ENCODE results near the gene APBA2.

DNA sequence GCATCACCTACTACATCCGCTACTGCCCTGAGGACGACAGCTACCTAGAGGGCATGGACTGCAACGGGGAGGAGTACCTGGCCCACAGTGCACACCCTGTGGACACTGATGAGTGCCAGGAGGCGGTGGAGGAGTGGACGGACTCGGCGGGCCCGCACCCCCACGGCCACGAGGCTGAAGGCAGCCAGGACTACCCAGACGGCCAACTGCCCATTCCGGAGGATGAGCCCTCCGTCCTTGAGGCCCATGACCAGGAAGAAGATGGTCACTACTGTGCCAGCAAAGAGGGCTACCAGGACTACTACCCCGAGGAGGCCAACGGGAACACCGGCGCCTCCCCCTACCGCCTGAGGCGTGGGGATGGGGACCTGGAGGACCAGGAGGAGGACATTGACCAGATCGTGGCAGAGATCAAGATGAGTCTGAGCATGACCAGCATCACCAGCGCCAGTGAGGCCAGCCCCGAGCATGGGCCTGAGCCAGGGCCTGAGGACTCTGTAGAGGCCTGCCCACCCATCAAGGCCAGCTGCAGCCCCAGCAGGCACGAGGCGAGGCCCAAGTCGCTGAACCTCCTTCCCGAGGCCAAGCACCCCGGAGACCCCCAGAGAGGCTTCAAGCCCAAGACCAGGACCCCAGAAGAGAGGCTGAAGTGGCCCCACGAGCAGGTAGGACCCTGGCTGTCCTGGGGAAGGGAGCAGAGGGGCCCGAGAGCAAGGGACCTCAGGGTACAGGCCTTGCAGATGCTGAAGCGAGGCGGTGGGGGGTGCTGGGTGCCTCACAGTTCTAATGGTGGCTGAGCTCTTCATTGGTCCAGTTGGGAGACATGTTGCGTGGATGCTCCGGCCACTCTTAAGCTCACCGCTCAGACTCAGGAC, 168.6 kb downstream of the APBA2 start:
- TF ChIP-seq POLR2A (IDR thresholded peaks at IDR 0.05; ENCODE audit: low read length) (no peak), KDM1A (IDR thresholded peaks at IDR 0.05; ENCODE audit: low read depth) (no peak), RAD21 (conservative IDR thresholded peaks at IDR 0.05 in 1 of 2, IDR thresholded peaks at IDR 0.05 in 1 of 2) (no peak), CEBPB (IDR thresholded peaks at IDR 0.05) (no peak), HDAC2 (IDR thresholded peaks at IDR 0.05) (no peak), MAFK (IDR thresholded peaks at IDR 0.05; ENCODE audit: partially characterized antibody) (no peak), EP300 (IDR thresholded peaks at IDR 0.05) (no peak), RFX5 (IDR thresholded peaks at IDR 0.05) (no peak), TP53 (CRISPR knock-in tag; IDR thresholded peaks at IDR 0.05) (no peak), NFE2L2 (conservative IDR thresholded peaks at IDR 0.05; ENCODE audit: low read length) (no peak), KDM5A (IDR thresholded peaks at IDR 0.05) (no peak)
- TF ChIP-seq, protein P1, sequence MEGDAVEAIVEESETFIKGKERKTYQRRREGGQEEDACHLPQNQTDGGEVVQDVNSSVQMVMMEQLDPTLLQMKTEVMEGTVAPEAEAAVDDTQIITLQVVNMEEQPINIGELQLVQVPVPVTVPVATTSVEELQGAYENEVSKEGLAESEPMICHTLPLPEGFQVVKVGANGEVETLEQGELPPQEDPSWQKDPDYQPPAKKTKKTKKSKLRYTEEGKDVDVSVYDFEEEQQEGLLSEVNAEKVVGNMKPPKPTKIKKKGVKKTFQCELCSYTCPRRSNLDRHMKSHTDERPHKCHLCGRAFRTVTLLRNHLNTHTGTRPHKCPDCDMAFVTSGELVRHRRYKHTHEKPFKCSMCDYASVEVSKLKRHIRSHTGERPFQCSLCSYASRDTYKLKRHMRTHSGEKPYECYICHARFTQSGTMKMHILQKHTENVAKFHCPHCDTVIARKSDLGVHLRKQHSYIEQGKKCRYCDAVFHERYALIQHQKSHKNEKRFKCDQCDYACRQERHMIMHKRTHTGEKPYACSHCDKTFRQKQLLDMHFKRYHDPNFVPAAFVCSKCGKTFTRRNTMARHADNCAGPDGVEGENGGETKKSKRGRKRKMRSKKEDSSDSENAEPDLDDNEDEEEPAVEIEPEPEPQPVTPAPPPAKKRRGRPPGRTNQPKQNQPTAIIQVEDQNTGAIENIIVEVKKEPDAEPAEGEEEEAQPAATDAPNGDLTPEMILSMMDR (IDR thresholded peaks at IDR 0.05): no peak
